Fibroblast of lung (primary cell): ENCODE results near the gene PPBP. TPM values are rescaled to one million over a fixed set of nuclear protein-coding genes. Genes with fewer than 3 reads are reported as not detected.

Experiments used
- DNase-seq, 2 donors: peaks; one replicate each; pipeline versions ENCODE4 v3.0.0 to v3.0.0-alpha.2; 2010; ENCODE audit warnings: low read depth in 2 of 2
- H2AFZ ChIP-seq: 2 replicates; pipeline ENCODE4 v1.5.1; 2012; ENCODE audit warnings: low read length, control low read depth, inconsistent platforms
- H3K27ac ChIP-seq: 2 replicates; pipeline ENCODE4 v1.5.1; 2011; ENCODE audit warnings: low read length, control low read depth; ENCODE audit not compliant: insufficient read depth
- H3K27me3 ChIP-seq: 2 replicates; pipeline ENCODE4 v1.5.1; 2011; ENCODE audit warnings: mild to moderate bottlenecking, low read length; ENCODE audit not compliant: control insufficient read depth, insufficient read depth
- H3K36me3 ChIP-seq: 2 replicates; pipeline ENCODE4 v1.5.1; 2011; ENCODE audit warnings: low read length; ENCODE audit not compliant: control insufficient read depth, insufficient read depth
- H3K4me1 ChIP-seq: 2 replicates; pipeline ENCODE4 v1.5.1; 2011; ENCODE audit warnings: low read length; ENCODE audit not compliant: control insufficient read depth, insufficient read depth; ENCODE audit errors: extremely low read depth
- H3K4me2 ChIP-seq: 2 replicates; pipeline ENCODE4 v1.5.1; 2011; ENCODE audit warnings: low read length, control low read depth; ENCODE audit not compliant: insufficient read depth; ENCODE audit errors: extremely low read depth
- H3K4me3 ChIP-seq, 4 experiments: fragments of 200-600 bp in 1 of 4; sonication (generic) in 1 of 4; replicated peaks in 1 of 4; 2 replicates each; pipeline ENCODE4 v1.5.1; 2011 to 2016; ENCODE audit warnings: low read length in 4 of 4, low read depth in 3 of 4, mild to moderate bottlenecking in 3 of 4, control low read depth in 2 of 4, inconsistent platforms in 1 of 4, mixed read lengths in 1 of 4; ENCODE audit not compliant: insufficient read depth in 1 of 4; ENCODE audit errors: control extremely low read depth in 1 of 4
- H3K79me2 ChIP-seq: 2 replicates; pipeline ENCODE4 v1.5.1; 2012; ENCODE audit warnings: mild to moderate bottlenecking, low read length, inconsistent platforms; ENCODE audit not compliant: control insufficient read depth, insufficient read depth
- H3K9ac ChIP-seq: 2 replicates; pipeline ENCODE4 v1.5.1; 2011; ENCODE audit warnings: mild to moderate bottlenecking, low read length, control low read depth; ENCODE audit not compliant: insufficient read depth
- H3K9me3 ChIP-seq: 2 replicates; pipeline ENCODE4 v1.5.1; 2012; ENCODE audit warnings: low read depth, low read length; ENCODE audit not compliant: control insufficient read depth, insufficient read depth
- H4K20me1 ChIP-seq: 2 replicates; pipeline ENCODE4 v1.5.1; 2011; ENCODE audit warnings: low read length; ENCODE audit not compliant: control insufficient read depth, insufficient read depth; ENCODE audit errors: extremely low read depth
- EZH2 ChIP-seq: IDR thresholded peaks from 2 replicates; pipeline ENCODE4 v1.5.1; 2012; ENCODE audit warnings: low read length, control low read depth, mild to moderate bottlenecking; ENCODE audit errors: missing control alignments
- polyA plus RNA-seq, 2 donors: library from polyadenylated mRNA; depleted of rRNA in 1 of 2; stranded (reverse) in 1 of 2; unstranded in 1 of 2; fragments of >200 nt; gene quantifications; 2 replicates each; pipeline ENCODE4 v1.2.1, GENCODE V29; 2011 to 2012; ENCODE audit warnings: missing spikeins in 1 of 2
- total RNA-seq: library from RNA; depleted of rRNA; stranded (reverse); fragments of >200 nt; gene quantifications from 2 replicates; pipeline ENCODE4 v1.2.1, GENCODE V29; 2014
- TF ChIP-seq, protein P1 (sequence below), 2 donors: IDR thresholded peaks in 1 of 2; conservative IDR thresholded peaks in 1 of 2; 1 replicate in 1 of 2; 2 replicates in 1 of 2; pipeline ENCODE4 v1.5.1; 2011 to 2012; ENCODE audit warnings: low read length in 2 of 2, control low read depth in 1 of 2, inconsistent platforms in 1 of 2, low read depth in 1 of 2, mild to moderate bottlenecking in 1 of 2

Gene PPBP
- total and polyA plus RNA-seq, 2 donors (not counting 1 experiment from before 2014, with no cell fraction given), result not detected

GRCh38 chr4:74012130-74012529 is 24.1 kb upstream of the PPBP start:
- Histone ChIP-seq H3K27me3 (no peaks in the 10 kb centered on the region), H2AFZ (no peak overlapping the region), H4K20me1 (no peaks in the 10 kb centered on the region), H3K79me2 (no peaks in the 10 kb centered on the region), H3K4me3 (no peak overlapping the region), H3K9ac (no peak overlapping the region), H3K4me2 (no peak overlapping the region), H3K4me1 (no peaks in the 10 kb centered on the region), H3K27ac (no peak overlapping the region), H3K9me3 (no peaks in the 10 kb centered on the region), H3K36me3 (no peaks in the 10 kb centered on the region)
- DNase-seq, result no peak
- TF ChIP-seq, protein P1, sequence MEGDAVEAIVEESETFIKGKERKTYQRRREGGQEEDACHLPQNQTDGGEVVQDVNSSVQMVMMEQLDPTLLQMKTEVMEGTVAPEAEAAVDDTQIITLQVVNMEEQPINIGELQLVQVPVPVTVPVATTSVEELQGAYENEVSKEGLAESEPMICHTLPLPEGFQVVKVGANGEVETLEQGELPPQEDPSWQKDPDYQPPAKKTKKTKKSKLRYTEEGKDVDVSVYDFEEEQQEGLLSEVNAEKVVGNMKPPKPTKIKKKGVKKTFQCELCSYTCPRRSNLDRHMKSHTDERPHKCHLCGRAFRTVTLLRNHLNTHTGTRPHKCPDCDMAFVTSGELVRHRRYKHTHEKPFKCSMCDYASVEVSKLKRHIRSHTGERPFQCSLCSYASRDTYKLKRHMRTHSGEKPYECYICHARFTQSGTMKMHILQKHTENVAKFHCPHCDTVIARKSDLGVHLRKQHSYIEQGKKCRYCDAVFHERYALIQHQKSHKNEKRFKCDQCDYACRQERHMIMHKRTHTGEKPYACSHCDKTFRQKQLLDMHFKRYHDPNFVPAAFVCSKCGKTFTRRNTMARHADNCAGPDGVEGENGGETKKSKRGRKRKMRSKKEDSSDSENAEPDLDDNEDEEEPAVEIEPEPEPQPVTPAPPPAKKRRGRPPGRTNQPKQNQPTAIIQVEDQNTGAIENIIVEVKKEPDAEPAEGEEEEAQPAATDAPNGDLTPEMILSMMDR (conservative IDR thresholded peaks at IDR 0.05 in 1 of 2, IDR thresholded peaks at IDR 0.05 in 1 of 2; ENCODE audit: low read depth in 1 of 2, low read length in 2 of 2), result no peak
- no peak for TF ChIP-seq EZH2

DNA sequence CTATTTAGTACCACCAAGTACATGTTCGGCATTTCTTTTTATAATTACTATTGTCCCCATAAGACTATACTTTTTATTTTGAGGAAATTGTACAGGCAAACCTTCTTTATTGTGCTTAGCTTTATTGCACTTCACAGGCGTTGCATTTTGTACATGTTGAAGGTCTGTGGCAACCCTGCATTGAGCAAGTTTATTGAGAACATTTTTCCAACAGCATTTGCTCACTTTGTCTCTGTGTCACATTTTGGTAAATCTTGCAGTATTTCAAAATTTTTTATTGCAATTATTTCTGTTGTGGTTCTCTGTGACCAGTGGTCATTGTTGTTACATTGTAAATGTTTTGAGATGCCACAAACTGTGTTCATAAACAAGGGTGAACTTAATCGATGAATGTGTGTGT is 21.3 kb upstream of the PPBP start:
- Histone ChIP-seq H3K4me1 (no peaks in the 10 kb centered on the region), H3K27ac (no peak overlapping the region), H3K9me3 (no peaks in the 10 kb centered on the region), H4K20me1 (no peaks in the 10 kb centered on the region), H3K4me3 (no peak overlapping the region), H3K9ac (no peak overlapping the region), H3K27me3 (no peaks in the 10 kb centered on the region), H3K79me2 (no peaks in the 10 kb centered on the region), H2AFZ (no peak overlapping the region), H3K4me2 (no peak overlapping the region), H3K36me3 (no peaks in the 10 kb centered on the region)
- no peak for DNase-seq
- TF ChIP-seq, protein P1 (conservative IDR thresholded peaks at IDR 0.05 in 1 of 2, IDR thresholded peaks at IDR 0.05 in 1 of 2; ENCODE audit: low read depth in 1 of 2, low read length in 2 of 2), result no peak

- Histone ChIP-seq H3K4me3 (no peak overlapping the region), H2AFZ (no peak overlapping the region), H3K4me2 (no peak overlapping the region), H3K27me3 (no peaks in the 10 kb centered on the region), H3K36me3 (no peaks in the 10 kb centered on the region), H3K27ac (no peak overlapping the region), H3K4me1 (no peaks in the 10 kb centered on the region), H3K79me2 (no peaks in the 10 kb centered on the region), H3K9ac (no peak overlapping the region), H4K20me1 (no peaks in the 10 kb centered on the region), H3K9me3 (no peaks in the 10 kb centered on the region)
- peak; percentile 58 to 83 for DNase-seq
- TF ChIP-seq, protein P1 (conservative IDR thresholded peaks at IDR 0.05 in 1 of 2, IDR thresholded peaks at IDR 0.05 in 1 of 2; ENCODE audit: low read depth in 1 of 2, low read length in 2 of 2), result no peak
- TF ChIP-seq EZH2, result no peak
Observed at GRCh38 chr4:74006009-74006476, 18.1 kb upstream of the PPBP start.
